H7 (cell line): ENCODE results near the gene AKAP8L. TPM values are rescaled to one million over a fixed set of nuclear protein-coding genes. Genes with fewer than 3 reads are reported as not detected.

ENCODE experiments used
- total RNA-seq: library from RNA; depleted of rRNA; stranded (reverse); fragments of >200 nt; shearing (Covaris generic); gene quantifications from 2 replicates; pipeline ENCODE4 v1.2.3, GENCODE V29; 2014; rRNA removed

Gene AKAP8L
- total RNA-seq, 1 experiment from 2014 or later: 115 TPM

Other genes starting within 250 kb of the AKAP8L start
- gene NOTCH3, start 218.0 kb downstream of the AKAP8L start, total RNA-seq: 47.0 and 52.1 TPM in 2 replicates
- 5.4 and 6.2 TPM in 2 replicates for gene EPHX3, start 186.5 kb downstream of the AKAP8L start, total RNA-seq
- 24.8 and 26.1 TPM in 2 replicates for gene BRD4, start 86.4 kb downstream of the AKAP8L start, total RNA-seq
- gene AKAP8, start 39.2 kb downstream of the AKAP8L start, total RNA-seq: 24.4 and 25.1 TPM in 2 replicates
- gene WIZ, start 31.0 kb upstream of the AKAP8L start, total RNA-seq: 16.1 and 17.6 TPM in 2 replicates
- gene RASAL3, start 45.6 kb upstream of the AKAP8L start, total RNA-seq: not detected in 2 replicates
- not detected in 2 replicates for gene PGLYRP2, start 60.5 kb upstream of the AKAP8L start, total RNA-seq
- not detected in 2 replicates for gene CYP4F22, start 89.5 kb upstream of the AKAP8L start, total RNA-seq
- gene CYP4F8, start 196.2 kb upstream of the AKAP8L start, total RNA-seq: not detected in 2 replicates
- not detected in 2 replicates for gene CYP4F3, start 221.9 kb upstream of the AKAP8L start, total RNA-seq